OCI-LY1 (cell line): ENCODE data around the gene RERE.

Experiments used
- H2AFZ ChIP-seq: fragments of 200-600 bp; sonication (generic), shearing (Covaris generic); 2 replicates; pipeline ENCODE4 v1.6.0; 2014; ENCODE audit warnings: antibody characterized with exemption, mild to moderate bottlenecking, low read length
- H3F3A ChIP-seq: fragments of 200-600 bp; sonication (generic), shearing (Covaris generic); 2 replicates; pipeline ENCODE4 v1.6.0; 2014; ENCODE audit warnings: mild to moderate bottlenecking, antibody characterized with exemption, low read length, moderate library complexity; ENCODE audit not compliant: insufficient read depth
- H3K27ac ChIP-seq: fragments of 200-600 bp; sonication (generic); 2 replicates; pipeline ENCODE4 v1.5.1; 2014; ENCODE audit warnings: low read length, mixed run types, mild to moderate bottlenecking, low read depth; ENCODE audit not compliant: poor library complexity, severe bottlenecking
- H3K27me3 ChIP-seq: fragments of 200-600 bp; sonication (generic); 2 replicates; pipeline ENCODE4 v1.6.0; 2014; ENCODE audit warnings: antibody characterized with exemption, mild to moderate bottlenecking, low read length, moderate library complexity; ENCODE audit not compliant: insufficient read depth
- H3K36me3 ChIP-seq: fragments of 200-600 bp; sonication (generic); 2 replicates; pipeline ENCODE4 v1.6.1; 2014; ENCODE audit warnings: mild to moderate bottlenecking, antibody characterized with exemption, low read length, moderate library complexity, mixed read lengths; ENCODE audit not compliant: insufficient read depth
- H3K4me1 ChIP-seq: fragments of 200-600 bp; sonication (generic); 2 replicates; pipeline ENCODE4 v1.5.1; 2014; ENCODE audit warnings: mild to moderate bottlenecking, low read length, moderate library complexity; ENCODE audit not compliant: insufficient read depth, severe bottlenecking
- H3K4me2 ChIP-seq: fragments of 200-600 bp; sonication (generic), shearing (Covaris generic); 2 replicates; pipeline ENCODE4 v1.6.1; 2014; ENCODE audit warnings: low read length
- H3K4me3 ChIP-seq: fragments of 200-600 bp; sonication (generic); 2 replicates; pipeline ENCODE4 v1.5.1; 2014; ENCODE audit warnings: low read length, low read depth, mild to moderate bottlenecking, mixed read lengths; ENCODE audit not compliant: poor library complexity, severe bottlenecking
- H3K79me2 ChIP-seq: fragments of 200-600 bp; shearing (Covaris generic); 2 replicates; pipeline ENCODE4 v1.6.1; 2016; ENCODE audit warnings: mixed run types, low read length, mixed read lengths; ENCODE audit not compliant: insufficient read depth
- H3K9ac ChIP-seq: fragments of 200-600 bp; sonication (generic), shearing (Covaris generic); 2 replicates; pipeline ENCODE4 v1.6.1; 2014; ENCODE audit warnings: mild to moderate bottlenecking, low read length, mixed read lengths
- H3K9me2 ChIP-seq: fragments of 200-600 bp; sonication (generic), shearing (Covaris generic); 2 replicates; pipeline ENCODE4 v1.6.1; 2014; ENCODE audit warnings: low read depth, mild to moderate bottlenecking, low read length, mixed read lengths
- H3K9me3 ChIP-seq: fragments of 200-600 bp; shearing (Covaris generic); 2 replicates; pipeline ENCODE4 v1.6.1; 2014; ENCODE audit warnings: low read length, mixed read lengths
- H4K20me1 ChIP-seq: fragments of 200-600 bp; sonication (generic), shearing (Covaris generic); 2 replicates; pipeline ENCODE4 v1.6.0; 2016; ENCODE audit warnings: mild to moderate bottlenecking, low read length; ENCODE audit not compliant: insufficient read depth
- CTCF ChIP-seq: fragments of 200-600 bp; sonication (generic), shearing (Covaris generic); IDR thresholded peaks from 2 replicates; pipeline ENCODE4 v1.5.1; 2017; ENCODE audit warnings: mild to moderate bottlenecking, antibody characterized with exemption, low read length, moderate library complexity, mixed read lengths
- EZH2 ChIP-seq: fragments of 200-600 bp; sonication (generic), shearing (Covaris generic); IDR thresholded peaks from 2 replicates; pipeline ENCODE4 v1.8.0; 2017; ENCODE audit warnings: borderline replicate concordance, mixed run types, mild to moderate bottlenecking, antibody characterized with exemption, low read length, moderate library complexity, mixed read lengths

Gene RERE

GRCh38 chr1:8740034-8740449 is 77.4 kb downstream of the RERE start:
- TF ChIP-seq EZH2 (no peak), CTCF (no peak)
- Histone ChIP-seq H3K36me3 (no peaks in the 10 kb centered on the region; the same call in 1 of the 2 replicates), H3K9me3 (peaks cover 12% of the 10 kb centered on the region; the same call in 1 of the 2 replicates), H3K27me3 (no peaks in the 10 kb centered on the region), H3K4me3 (no peak overlapping the region), H3K9me2 (no peaks in the 10 kb centered on the region), H3K4me2 (no peak overlapping the region), H3F3A (no peaks in the 10 kb centered on the region), H3K27ac (no peak overlapping the region), H3K9ac (no peak overlapping the region), H2AFZ (no peak overlapping the region), H3K79me2 (no peaks in the 10 kb centered on the region), H4K20me1 (no peaks in the 10 kb centered on the region), H3K4me1 (peaks cover 5% of the 10 kb centered on the region)

DNA sequence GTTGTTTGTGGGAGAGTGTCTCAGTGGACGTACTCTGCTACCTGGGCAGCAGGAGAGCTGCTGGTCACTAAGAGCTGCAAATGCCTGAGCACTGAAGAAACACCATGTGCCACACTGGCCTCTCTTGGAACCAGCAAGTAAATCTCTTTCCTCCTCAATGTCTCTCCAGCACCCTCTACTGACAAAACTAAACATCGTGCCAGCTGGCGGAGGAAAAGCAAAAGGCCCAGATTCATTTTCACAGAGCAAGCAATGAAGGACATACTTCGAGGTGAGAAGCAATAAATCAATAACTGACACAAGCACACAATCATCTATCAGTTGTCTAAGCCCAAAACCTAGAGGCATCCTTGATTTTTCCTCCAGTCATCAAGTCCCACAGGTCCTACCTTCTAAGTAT is 78.1 kb downstream of the RERE start:
- no peak overlapping the region for H3K4me3 ChIP-seq
- H3K4me2 ChIP-seq, result no peak overlapping the region
- no peak overlapping the region for H3K9ac ChIP-seq
- no peaks in the 10 kb centered on the region for H3K9me2 ChIP-seq
- no peaks in the 10 kb centered on the region for H3K27me3 ChIP-seq
- TF ChIP-seq EZH2 (no peak), CTCF (no peak)
- no peaks in the 10 kb centered on the region for H3K79me2 ChIP-seq
- peaks cover 5% of the 10 kb centered on the region for H3K4me1 ChIP-seq
- H3F3A ChIP-seq, result no peaks in the 10 kb centered on the region
- H3K9me3 ChIP-seq, result peaks cover 12% of the 10 kb centered on the region; the same call in 1 of the 2 replicates
- no peaks in the 10 kb centered on the region; the same call in 1 of the 2 replicates for H3K36me3 ChIP-seq
- H3K27ac ChIP-seq, result no peak overlapping the region
- no peak overlapping the region for H2AFZ ChIP-seq
- no peaks in the 10 kb centered on the region for H4K20me1 ChIP-seq

GRCh38 chr1:8736927-8737326 is 80.5 kb downstream of the RERE start:
- TF ChIP-seq EZH2 (no peak), CTCF (no peak)
- no peaks in the 10 kb centered on the region for H3K79me2 ChIP-seq
- no peak overlapping the region for H3K27ac ChIP-seq
- no peaks in the 10 kb centered on the region for H3K27me3 ChIP-seq
- H3K9ac ChIP-seq, result no peak overlapping the region
- H3F3A ChIP-seq, result no peaks in the 10 kb centered on the region
- no peaks in the 10 kb centered on the region for H3K4me1 ChIP-seq
- H3K9me3 ChIP-seq, result peaks cover 16% of the 10 kb centered on the region; the same call in 1 of the 2 replicates
- no peak overlapping the region for H3K4me3 ChIP-seq
- H2AFZ ChIP-seq, result no peak overlapping the region
- H3K9me2 ChIP-seq, result no peaks in the 10 kb centered on the region
- no peaks in the 10 kb centered on the region; the same call in 1 of the 2 replicates for H3K36me3 ChIP-seq
- no peaks in the 10 kb centered on the region for H4K20me1 ChIP-seq
- no peak overlapping the region for H3K4me2 ChIP-seq
